Measurements from ENCODE around the gene JAK1. TPM values are rescaled to one million over a fixed set of nuclear protein-coding genes. Genes with fewer than 3 reads are reported as not detected.

The JAK1 gene
- polyA plus RNA-seq, 2 of the 4 experiments (the other 2 are of a cell fraction), result 110 to 159 TPM

DNA sequence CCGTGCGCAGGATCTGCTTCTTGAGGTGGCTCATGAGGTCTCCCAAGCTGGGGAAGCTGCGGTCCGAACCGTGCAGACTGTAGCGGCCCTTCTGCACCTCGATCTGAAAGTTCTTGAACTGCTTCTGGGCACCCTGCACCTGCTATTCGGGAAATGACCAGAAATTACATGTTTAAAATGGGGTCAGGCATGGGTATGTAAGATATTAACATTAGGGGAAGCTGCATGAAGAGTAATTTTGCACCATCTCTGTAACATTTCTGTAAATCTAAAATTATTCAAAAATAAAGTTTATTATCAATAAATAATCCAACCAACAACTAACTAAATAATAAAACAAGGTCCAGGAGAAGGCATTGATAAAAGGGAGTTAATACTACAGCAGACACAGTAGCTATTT is 110.8 kb downstream of the JAK1 start:
- Histone ChIP-seq H3K4me1 (no peaks in the 10 kb centered on the region), H3K9me3 (no peaks in the 10 kb centered on the region), H3K4me2 (no peak overlapping the region), H3K27ac (no peak overlapping the region), H3K4me3 (no peak overlapping the region)
- DNase-seq (ENCODE audit: low read depth in 1 of 2, low spot score in 1 of 2), result no peak
- CTCF ChIA-PET, result no interaction called here
- TF ChIP-seq, protein P1, sequence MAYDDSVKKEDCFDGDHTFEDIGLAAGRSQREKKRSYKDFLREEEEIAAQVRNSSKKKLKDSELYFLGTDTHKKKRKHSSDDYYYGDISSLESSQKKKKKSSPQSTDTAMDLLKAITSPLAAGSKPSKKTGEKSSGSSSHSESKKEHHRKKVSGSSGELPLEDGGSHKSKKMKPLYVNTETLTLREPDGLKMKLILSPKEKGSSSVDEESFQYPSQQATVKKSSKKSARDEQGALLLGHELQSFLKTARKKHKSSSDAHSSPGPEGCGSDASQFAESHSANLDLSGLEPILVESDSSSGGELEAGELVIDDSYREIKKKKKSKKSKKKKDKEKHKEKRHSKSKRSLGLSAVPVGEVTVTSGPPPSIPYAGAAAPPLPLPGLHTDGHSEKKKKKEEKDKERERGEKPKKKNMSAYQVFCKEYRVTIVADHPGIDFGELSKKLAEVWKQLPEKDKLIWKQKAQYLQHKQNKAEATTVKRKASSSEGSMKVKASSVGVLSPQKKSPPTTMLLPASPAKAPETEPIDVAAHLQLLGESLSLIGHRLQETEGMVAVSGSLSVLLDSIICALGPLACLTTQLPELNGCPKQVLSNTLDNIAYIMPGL (CRISPR knock-in tag; IDR thresholded peaks at IDR 0.05; ENCODE audit: borderline replicate concordance), result no peak
- no peak for TF ChIP-seq JUNB (IDR thresholded peaks at IDR 0.05)
- no peak for TF ChIP-seq POLR2AphosphoS2 (conservative IDR thresholded peaks at IDR 0.05; ENCODE audit: low read length)
- TF ChIP-seq FOXS1 (CRISPR knock-in tag; IDR thresholded peaks at IDR 0.05), result no peak
- no peak for TF ChIP-seq POLR2A (IDR thresholded peaks at IDR 0.05; ENCODE audit: low read length)
- TF ChIP-seq CBX2 (IDR thresholded peaks at IDR 0.05; ENCODE audit: borderline replicate concordance, low read depth), result no peak
- TF ChIP-seq, protein P2, sequence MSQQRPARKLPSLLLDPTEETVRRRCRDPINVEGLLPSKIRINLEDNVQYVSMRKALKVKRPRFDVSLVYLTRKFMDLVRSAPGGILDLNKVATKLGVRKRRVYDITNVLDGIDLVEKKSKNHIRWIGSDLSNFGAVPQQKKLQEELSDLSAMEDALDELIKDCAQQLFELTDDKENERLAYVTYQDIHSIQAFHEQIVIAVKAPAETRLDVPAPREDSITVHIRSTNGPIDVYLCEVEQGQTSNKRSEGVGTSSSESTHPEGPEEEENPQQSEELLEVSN (IDR thresholded peaks at IDR 0.05; ENCODE audit: borderline replicate concordance, low read depth), result no peak
- TF ChIP-seq RFX5 (IDR thresholded peaks at IDR 0.05), result no peak
- no peak for TF ChIP-seq RCOR1 (IDR thresholded peaks at IDR 0.05; ENCODE audit: low read depth, low read length)
- no peak for TF ChIP-seq EP300 (IDR thresholded peaks at IDR 0.05)
- no peak for TF ChIP-seq ZNF302 (CRISPR knock-in tag; IDR thresholded peaks at IDR 0.05)
- no peak for TF ChIP-seq MYC (IDR thresholded peaks at IDR 0.05; ENCODE audit: borderline replicate concordance, low read length)
- no peak for TF ChIP-seq KDM5A (IDR thresholded peaks at IDR 0.05)
- no peak for ATAC-seq
- FAIRE-seq, result no peak
- POLR2A ChIA-PET, result no interaction called here
- WGBS (ENCODE audit: missing lambda C conversion rate), result 87% methylated on average over 6 of the region's 8 CpGs

DNA sequence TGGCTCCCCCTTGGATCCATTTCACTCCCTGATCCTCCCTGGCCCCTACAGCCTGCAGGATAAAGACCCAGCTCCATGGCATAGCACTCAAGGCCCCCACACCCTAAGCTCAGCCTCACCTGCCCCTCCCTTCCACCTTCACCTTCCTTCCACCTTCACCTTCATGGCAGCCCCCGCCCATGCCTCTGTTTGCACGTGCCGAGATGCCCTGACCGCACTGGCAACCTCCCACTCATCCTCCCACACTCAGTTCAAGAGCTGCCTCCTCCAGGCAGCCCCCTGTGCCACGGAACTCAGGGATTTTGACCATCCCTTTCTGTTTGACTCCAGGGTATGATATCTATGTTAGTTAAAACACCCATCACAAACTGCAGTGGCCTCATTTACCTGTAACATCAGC is 111.7 kb downstream of the JAK1 start:
- Histone ChIP-seq H3K27ac (no peak overlapping the region), H3K9me3 (no peaks in the 10 kb centered on the region), H3K4me1 (no peaks in the 10 kb centered on the region), H3K4me3 (no peak overlapping the region), H3K4me2 (no peak overlapping the region)
- ChIA-PET POLR2A (no interaction called here), CTCF (no interaction called here)
- 98% methylated on average over 5 of the region's 5 CpGs for WGBS (ENCODE audit: missing lambda C conversion rate)
- ATAC-seq (no peak), FAIRE-seq (no peak), DNase-seq (ENCODE audit: low read depth in 1 of 2, low spot score in 1 of 2) (no peak)
- TF ChIP-seq, protein P3, sequence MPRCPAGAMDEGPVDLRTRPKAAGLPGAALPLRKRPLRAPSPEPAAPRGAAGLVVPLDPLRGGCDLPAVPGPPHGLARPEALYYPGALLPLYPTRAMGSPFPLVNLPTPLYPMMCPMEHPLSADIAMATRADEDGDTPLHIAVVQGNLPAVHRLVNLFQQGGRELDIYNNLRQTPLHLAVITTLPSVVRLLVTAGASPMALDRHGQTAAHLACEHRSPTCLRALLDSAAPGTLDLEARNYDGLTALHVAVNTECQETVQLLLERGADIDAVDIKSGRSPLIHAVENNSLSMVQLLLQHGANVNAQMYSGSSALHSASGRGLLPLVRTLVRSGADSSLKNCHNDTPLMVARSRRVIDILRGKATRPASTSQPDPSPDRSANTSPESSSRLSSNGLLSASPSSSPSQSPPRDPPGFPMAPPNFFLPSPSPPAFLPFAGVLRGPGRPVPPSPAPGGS (IDR thresholded peaks at IDR 0.05), result no peak
- TF ChIP-seq ZFP36 (IDR thresholded peaks at IDR 0.05; ENCODE audit: borderline replicate concordance, partially characterized antibody), result no peak
- TF ChIP-seq NFE2L2 (conservative IDR thresholded peaks at IDR 0.05; ENCODE audit: low read length), result no peak
- TF ChIP-seq, protein P4, sequence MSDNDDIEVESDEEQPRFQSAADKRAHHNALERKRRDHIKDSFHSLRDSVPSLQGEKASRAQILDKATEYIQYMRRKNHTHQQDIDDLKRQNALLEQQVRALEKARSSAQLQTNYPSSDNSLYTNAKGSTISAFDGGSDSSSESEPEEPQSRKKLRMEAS (IDR thresholded peaks at IDR 0.05), result no peak
- no peak for TF ChIP-seq JUN (IDR thresholded peaks at IDR 0.05)
- no peak for TF ChIP-seq ZSCAN20 (CRISPR knock-in tag; IDR thresholded peaks at IDR 0.05)
- TF ChIP-seq RAD21 (conservative IDR thresholded peaks at IDR 0.05 in 1 of 2, IDR thresholded peaks at IDR 0.05 in 1 of 2), result no peak
- no peak for TF ChIP-seq EP300 (IDR thresholded peaks at IDR 0.05)
- TF ChIP-seq, protein P5, sequence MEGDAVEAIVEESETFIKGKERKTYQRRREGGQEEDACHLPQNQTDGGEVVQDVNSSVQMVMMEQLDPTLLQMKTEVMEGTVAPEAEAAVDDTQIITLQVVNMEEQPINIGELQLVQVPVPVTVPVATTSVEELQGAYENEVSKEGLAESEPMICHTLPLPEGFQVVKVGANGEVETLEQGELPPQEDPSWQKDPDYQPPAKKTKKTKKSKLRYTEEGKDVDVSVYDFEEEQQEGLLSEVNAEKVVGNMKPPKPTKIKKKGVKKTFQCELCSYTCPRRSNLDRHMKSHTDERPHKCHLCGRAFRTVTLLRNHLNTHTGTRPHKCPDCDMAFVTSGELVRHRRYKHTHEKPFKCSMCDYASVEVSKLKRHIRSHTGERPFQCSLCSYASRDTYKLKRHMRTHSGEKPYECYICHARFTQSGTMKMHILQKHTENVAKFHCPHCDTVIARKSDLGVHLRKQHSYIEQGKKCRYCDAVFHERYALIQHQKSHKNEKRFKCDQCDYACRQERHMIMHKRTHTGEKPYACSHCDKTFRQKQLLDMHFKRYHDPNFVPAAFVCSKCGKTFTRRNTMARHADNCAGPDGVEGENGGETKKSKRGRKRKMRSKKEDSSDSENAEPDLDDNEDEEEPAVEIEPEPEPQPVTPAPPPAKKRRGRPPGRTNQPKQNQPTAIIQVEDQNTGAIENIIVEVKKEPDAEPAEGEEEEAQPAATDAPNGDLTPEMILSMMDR (IDR thresholded peaks at IDR 0.05), result no peak
- no peak for TF ChIP-seq CEBPB (IDR thresholded peaks at IDR 0.05)
- no peak for TF ChIP-seq KDM1A (IDR thresholded peaks at IDR 0.05; ENCODE audit: low read depth)
- TF ChIP-seq FOSB (CRISPR knock-in tag; IDR thresholded peaks at IDR 0.05), result no peak
